ENCODE results near the gene ATP6V1B1. TPM values are rescaled to one million over a fixed set of nuclear protein-coding genes. Genes with fewer than 3 reads are reported as not detected.
"Not testable (repeated sequence)": the region's sequence is repeated elsewhere in the genome, so short reads cannot be mapped to it uniquely, and the experiment has no call there.

The ATP6V1B1 gene
- total RNA-seq, 1 experiment from 2014 or later, result 0.40 TPM

DNA sequence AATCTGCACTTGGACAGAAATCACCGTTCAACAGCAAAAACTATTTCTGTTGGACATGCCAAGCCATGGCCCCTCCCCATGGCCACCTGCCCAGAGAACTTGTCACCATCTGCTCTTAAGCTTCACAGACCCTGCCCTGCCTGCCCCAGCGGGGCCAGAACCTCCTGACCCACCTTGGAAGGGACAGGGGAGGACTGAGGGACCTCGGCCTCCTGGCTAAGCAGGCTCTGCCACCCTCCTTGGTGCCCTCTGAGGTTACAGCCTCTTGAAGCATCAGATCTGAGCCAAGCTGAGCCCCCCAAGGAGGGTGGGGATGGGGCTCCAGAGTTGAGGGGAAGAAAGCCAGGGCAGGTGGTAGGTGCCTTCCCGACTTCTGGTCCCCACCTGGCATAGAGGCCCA lies 52.5 kb downstream of the ATP6V1B1 start:
- no peak for DNase-seq (ENCODE audit: low read depth)

DNA sequence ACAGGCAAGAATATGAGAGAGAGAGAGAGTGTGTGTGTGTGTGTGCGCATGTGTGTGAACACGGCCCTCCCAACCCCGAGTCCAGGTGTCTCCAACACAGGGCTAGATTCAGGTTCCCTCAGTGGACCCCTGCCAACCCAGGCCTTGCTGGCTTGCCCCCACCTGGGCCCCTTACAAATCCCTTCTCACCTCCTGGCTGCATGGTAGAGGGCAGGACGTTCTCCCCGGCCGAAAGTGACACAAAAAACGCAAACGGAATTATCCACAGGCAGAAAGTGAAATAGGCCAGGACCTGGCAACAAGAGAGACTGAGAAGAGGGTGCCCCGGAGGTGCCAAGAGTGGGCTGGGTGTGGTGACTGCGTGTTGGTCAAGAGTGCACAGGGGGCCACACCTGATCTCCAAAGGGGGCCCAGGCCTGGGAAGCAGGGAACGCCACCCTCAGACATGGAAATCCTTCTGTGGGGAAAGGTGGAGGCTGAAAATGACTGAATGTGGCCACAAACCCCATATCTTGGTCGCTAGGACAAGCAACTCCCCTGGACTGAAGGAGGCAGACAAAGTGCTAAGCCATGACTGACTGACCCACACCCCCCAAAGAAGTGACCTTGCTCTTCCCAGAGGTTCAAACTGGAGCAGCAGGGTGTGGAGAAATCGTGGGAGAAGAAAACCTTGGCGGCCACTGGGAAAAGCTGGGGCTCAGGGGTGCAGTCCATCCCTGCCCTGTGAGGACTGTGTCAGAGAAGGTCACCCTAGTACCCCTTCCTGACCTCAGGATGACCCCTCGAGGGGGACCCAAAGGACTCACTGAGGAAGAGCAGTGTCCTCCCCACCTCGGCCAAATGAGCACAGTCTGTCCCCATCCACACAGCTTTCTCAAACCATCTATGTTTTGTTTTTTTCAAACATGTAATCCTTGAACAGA lies 53.3 kb downstream of the ATP6V1B1 start:
- DNase-seq (ENCODE audit: low read depth), result no peak

DNA sequence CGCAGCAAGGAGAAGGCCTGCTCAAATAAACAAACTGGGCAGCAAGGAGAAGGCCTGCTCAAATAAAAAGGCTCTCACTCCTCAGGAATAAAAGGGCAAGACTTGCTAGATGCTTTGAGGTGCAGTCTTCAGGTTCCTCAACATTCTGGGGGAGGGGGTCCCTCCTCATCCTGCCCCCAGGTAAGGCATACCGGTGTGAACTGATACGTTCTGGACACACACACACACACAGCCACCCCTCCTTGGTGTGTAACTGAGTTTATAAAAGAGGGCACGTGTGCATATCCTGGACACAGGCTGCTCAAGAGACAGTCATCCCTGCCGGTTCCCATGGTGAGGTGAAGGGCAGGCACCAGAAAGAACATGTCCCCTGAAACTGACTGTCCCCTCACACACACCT lies 54.5 kb downstream of the ATP6V1B1 start:
- DNase-seq (ENCODE audit: low read depth), result no peak

DNA sequence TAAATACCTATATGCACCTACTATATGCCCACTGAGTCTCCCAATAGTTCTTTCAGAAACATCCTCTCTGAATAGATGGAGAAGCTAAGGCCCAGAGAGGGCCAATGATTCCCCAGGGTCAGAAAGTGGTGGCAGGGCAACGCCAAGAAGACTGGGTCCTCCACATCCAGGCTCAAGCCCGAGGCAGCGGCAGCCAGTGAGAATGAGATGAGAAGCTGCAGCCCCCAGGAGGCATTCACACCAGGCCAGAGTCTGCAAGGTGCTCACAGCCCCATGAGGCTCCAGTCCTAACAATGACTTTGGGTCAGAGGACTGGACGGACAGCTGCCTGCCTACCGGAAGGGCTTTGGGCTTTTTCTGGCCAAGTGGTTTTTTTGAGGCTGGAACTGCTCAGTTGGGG lies 55.4 kb downstream of the ATP6V1B1 start:
- DNase-seq (ENCODE audit: low read depth), result no peak

DNA sequence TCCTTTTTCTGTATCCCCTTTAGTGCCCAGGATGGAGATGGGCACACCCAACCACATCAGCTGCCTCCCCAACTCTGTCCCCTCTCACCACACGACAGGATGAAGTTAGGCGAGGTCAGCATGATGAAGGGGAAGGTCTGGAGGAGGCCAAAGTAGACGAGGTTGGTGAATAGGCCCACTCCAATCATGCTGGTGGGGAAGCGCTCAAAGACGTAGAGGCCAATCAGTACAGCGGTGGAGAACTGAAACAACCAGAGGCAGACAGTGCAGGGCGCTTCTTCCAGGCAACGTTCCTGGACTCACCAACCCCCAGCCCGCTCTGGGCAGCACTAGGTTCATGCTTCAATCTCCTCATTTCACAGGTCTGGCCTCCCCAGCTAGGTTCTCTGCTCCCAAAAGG lies 56.0 kb downstream of the ATP6V1B1 start:
- no peak for DNase-seq (ENCODE audit: low read depth)

DNA sequence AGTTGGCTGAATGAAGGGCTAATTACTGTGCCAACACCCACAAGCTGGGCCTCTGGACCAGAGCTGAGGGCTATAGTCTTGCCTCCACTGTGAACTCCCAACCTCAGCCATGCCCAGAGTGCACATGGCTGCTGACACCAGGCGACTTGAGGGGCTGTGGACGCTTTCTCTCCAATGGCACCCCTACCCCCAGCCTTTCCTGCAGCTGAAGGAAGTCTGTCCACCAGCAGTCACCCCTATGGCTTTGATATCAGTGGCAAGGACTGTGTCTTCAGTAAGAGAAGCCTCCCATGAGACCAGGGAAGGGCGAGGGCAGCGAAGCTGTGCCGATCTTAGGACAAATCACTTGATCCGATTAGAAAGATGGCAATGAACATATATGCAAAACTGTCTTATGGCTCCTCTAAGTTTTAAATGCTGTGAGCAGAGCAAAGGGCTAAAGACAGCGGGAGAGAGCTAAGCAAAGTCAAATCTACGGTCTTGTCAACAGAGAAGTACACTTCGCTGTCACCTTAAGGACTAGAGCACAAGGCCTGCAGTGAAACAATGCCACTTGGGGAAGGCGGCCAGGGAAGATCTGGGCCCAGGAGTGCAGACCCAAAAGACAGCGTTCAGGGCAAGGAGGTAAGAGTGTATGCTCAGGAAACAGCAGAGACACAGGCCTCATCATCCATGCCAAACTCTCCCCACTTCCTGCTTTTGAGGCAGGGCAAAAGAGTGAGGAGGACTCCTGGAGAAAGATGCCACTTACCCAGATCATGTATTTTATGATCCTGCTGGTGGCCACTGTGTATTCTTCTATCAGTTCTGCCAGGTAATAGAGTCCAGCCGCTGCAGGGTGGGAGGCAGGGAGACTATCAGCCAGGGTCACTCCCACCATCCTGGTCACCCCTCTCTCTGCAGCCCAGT lies 57.5 kb downstream of the ATP6V1B1 start:
- DNase-seq (ENCODE audit: low read depth), result no peak

DNA sequence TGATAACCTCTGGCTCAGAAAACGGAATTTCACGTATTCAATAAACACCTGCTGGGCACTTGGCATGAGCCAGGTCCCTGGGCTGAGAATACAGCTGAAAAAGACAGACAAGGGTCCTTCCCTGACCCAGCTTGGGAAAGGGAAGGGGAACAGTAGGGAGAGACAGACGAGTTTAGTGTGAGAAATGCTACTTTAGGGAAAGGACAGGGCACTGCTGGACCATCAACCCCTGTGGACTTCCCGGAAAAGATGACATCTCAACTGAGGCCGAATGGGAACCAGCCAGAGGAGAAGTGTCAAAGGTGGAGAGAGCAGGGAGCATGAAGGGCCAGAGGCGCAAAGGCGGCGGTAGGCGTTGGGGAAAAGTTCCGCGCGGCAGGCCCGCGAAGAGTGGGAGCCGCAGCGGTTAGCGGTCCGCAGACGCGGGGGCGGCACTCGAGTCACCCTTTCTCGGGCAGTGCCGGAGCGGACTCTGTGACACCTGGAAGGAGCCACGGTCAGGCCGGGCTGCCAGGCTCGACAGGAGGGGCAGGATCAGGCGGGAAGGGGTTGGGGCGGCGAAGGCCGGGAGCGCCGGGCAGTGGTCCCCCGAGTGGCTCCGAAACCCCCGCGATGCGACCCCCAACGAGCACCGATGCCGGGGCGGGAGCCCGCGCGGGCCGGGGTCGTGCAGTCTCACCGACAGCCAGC lies 58.5 kb downstream of the ATP6V1B1 start:
- DNase-seq (ENCODE audit: low read depth), result peak; percentile 25

DNA sequence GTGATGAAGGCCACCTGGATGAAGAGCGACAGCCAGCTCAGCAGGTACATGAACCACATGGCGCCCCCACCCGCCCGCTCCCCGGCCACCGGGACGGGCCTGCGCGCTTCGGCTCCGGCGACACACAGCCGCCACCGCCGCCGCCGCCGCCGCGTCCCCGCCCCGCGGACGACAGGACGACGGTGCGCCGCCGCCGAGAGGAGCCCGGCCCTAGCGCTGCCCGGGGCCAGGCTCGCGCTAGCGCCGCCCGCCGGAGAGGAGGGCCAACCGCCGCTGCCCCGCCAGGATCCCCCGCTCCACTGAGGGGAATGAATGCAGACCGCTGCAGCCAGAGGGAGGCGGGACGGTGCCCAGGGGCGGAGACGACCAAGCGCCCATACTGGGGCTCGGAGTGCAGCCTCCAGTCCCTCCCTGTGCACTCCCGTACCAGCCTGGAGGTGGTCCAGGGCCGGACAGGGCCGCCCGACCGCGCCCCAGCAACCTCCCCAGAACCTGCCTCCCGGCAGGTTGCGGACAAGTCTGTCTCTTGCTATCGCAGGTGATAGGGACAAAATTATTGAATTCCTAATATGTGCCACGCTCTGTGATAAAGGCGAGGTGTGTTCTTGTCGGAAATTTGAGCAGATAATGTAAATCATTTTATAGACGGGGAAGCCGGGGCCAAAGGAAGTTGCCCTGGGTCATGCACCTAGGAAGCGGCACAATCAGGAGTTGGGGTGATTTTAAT lies 59.2 kb downstream of the ATP6V1B1 start, which contains the start of gene TEX261:
TEX261 (minus strand) TSS at position 175 of the 727 bp plus-strand sequence; CDS start at position 59, 116 bp downstream.
- DNase-seq (ENCODE audit: low read depth), result peak; percentile 93

DNA sequence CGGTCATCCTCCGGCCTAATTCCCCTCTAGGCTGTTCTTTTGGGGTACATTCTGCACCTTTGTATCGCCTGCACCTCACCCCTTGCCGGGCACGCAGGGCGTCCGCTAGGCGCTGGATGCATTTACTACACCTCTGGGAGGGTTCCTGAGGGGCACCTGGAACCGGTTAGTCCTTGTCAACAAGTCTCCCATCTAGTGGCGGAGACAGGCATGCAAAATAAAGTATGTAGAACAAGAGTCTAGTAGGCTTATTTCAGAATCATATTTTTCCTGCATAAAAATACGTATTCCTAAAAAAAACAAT lies 59.7 kb downstream of the ATP6V1B1 start:
- DNase-seq (ENCODE audit: low read depth), result peak; percentile 29

DNA sequence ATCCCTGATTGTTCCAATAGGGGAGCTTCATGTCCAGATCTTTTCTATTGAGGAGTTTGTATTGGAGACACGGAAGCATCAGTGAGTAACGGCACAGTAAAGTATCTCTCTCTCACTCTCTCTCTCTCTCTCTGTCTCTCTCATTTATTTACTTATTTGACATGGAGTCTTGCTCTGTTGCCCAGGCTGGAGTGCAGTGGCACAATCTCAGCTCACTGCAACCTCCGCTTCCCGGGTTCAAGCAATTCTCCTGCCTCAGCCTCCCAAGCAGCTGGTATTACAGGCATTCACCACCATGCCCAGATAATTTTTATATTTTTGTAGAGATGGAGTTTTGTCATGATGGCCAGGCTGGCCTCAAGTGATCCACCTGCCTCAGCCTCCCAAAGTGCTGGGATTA lies 63.2 kb downstream of the ATP6V1B1 start:
- DNase-seq (ENCODE audit: low read depth), result not testable (repeated sequence)

DNA sequence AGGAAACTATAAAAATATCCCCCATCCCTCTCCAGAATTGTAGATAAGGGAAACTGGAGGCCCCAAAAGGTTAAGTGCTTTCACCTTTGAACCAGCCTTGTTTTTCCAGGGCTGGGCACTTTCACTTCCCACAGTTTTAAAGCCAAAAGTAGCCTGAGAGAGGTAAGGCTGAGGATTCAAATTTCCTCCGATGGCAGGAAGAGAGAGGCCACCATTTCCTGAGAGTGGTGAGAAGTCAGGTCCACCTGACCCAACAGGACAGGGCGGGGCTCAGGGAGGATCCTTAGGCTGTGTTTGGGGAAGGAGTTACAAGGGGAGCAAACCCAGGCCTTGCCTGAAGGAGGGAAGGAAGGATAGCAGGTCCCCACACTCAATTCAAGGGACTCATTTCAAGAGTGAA lies 63.7 kb downstream of the ATP6V1B1 start:
- DNase-seq (ENCODE audit: low read depth), result no peak

DNA sequence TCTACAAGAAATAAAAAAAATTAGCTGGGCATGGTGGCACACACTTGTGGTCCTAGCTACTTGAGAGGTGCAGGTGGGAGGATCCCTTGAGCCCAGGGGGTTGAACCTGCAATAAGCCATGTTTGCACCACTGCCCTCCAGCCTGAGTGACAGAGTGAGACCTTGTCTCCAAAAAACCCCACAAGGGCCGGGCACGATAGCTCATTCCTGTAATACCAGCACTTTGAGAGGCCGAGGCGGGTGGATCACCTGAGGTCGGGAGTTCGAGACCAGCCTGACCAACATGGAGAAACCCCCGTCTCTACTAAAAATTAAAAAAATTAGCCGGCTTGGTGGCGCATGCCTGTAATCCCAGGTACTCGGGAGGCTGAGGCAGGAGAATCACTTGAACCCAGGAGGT lies 64.2 kb downstream of the ATP6V1B1 start:
- DNase-seq (ENCODE audit: low read depth), result not testable (repeated sequence)

DNA sequence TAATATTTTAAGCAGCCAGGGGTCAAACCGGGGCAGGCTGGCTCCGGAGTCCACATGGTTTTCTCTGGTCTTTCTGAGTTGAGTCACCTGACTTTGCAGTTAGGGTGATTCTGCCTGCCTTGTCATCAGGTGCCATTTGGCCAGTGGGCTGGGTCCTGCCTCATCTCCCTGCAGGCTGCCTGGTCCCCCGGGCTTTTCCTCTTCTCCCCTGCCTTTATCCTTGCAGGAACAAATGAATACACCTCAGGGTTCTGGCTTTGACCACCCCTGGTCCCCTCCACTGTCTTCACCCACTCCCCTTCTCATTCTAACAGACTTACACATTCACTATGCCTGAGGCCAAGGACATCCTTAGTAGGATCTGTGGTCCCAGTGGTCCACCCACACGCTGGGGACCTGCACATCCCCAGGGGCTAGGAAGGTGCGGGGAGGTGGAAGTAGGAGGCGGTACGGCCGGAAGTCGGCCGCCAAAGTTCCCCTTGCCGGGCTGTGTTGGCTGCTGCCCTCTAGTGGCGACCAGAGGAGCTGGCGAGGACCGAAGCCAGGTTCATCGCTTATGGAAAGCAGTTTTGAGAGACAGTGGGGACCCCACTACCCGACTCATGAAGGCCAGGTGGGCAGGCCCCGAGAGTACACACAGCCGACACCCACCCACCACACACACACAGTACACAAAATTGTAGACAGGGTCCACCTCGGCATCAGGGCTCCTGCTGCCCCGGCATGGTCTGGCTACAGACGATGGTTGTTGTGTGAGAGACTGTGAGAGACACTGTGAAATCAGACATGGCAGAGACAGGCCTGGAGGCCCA lies 65.3 kb downstream of the ATP6V1B1 start:
- peak; percentile 74 for DNase-seq (ENCODE audit: low read depth)

DNA sequence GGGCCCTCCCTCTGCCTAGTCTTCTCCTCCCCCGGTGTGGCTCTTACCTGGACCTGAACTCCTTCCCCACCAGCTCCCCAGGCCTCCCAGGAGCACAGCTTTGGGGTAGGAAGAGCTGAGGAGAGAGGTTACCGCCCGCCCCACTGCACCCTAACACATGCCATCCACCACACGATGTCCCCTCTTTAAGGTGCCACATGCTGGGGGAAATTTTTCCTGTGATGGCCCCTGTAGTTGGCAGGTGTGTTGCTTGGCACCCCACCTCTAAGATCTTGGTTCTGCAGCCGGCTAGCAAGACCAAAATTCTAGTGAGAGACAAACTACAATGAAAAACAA lies 65.9 kb downstream of the ATP6V1B1 start:
- no peak for DNase-seq (ENCODE audit: low read depth)

DNA sequence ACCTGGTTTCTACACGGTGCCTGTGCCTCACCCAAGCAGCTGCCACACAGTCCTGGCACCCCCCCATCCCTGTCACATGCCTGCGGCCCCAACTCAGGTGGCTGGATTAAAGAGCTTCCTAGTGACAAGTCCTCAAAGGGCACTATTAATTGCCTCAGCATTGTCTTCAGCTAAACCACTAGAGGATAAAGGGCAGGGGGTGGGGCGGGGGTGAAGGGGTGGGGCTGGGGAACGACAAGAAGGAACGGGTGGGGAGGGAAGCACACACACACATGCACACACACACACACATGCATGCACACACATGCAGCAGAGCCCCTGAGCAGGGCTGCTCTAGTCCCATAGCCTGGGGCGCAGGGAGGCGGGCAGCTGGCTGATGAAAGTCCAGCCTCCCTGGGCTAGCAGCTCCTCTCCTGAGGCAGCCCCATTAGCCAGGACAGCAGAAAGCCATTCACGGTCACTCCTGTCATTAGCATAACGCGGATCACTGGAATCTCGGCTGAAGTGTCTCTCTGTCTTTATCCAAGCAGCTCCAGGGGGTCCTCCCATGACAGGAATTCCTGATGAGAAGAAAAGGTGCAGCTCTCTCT lies 66.4 kb downstream of the ATP6V1B1 start:
- DNase-seq (ENCODE audit: low read depth), result no peak

DNA sequence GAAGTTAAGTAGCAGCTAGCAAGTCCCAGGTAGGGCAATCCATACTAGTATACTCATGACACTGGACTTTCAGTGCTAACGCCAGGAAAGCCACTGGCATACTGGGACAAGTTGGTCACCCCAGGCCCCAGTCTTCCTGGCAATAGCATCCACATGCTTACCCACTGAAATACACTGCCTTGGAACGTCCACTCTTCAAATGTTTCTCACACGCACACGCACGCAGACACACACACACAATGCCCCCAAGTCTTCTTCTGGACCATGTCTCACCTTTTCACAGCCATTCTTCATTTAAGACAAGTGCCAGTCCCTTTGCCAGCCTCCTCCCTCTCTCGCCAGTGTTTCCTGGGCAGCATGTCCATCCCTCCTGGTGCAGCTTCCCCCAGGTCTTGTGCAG lies 67.7 kb downstream of the ATP6V1B1 start:
- DNase-seq (ENCODE audit: low read depth), result no peak

DNA sequence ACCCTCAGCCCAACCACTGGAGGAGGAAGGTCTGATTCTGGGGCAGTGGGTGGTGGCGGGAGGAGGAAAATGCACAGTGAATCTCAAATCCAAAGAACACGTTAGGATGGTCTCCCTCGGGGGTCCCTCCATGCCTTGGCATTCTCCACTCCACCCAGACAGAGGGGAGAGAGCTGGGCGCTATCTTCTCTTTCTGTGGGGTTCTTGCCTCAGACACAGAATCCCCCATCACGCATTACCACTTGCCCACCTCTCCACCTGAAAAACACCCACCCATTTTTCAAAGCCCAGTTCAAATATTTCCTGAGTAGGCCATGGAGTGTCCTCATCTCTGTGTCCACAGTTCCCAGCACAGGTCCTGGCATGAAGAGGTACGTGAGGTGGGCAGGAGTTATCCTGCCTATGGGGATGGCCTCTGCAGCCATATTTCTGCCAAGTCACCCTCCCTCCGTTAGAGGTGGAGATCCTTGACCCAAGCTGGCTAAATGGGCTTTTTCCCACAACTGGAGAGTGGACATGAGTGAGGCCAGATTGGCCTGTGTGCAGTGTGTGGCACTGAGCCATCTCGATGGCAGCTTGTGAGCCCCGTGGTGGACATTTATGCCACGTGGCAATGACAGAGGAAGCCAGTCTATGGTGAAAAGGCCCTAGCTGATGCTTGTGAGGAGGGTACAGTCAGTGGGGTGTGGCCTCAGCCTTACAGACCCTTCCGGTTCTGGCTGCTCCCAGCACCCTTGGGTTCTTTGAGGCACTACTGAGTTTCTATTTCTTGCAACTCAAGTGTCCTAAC lies 68.5 kb downstream of the ATP6V1B1 start:
- no peak for DNase-seq (ENCODE audit: low read depth)

DNA sequence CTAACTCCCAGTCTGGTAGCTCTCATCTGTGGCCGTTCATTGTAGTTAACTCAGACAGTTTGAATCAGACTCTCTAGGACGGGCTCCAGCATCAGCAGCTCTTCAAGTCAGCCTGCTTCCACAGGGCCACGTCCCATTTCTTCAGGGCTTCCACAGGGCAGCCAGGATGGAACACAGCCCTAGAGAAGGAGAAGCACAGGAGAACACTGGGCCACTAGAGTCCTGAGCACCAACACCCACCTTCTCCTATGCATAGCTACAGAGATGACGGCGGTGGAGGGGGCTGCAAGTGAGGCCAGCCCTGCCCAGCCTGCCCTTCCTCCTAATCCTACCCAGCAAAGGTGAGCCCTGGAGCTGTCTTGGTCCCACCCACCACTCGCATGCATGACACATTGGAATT lies 69.2 kb downstream of the ATP6V1B1 start:
- no peak for DNase-seq (ENCODE audit: low read depth)
